GM23338 (cell line): Measurements from ENCODE around the gene L3MBTL4. TPM values are rescaled to one million over a fixed set of nuclear protein-coding genes. Genes with fewer than 3 reads are reported as not detected.

Experiments used
- ATAC-seq: fragments of 200-7000 bp; cut with Tn5 transposase; 3 replicates; pipeline ENCODE4 v1.9.1; 2020
- DNase-seq: peaks from one replicate; pipeline ENCODE4 v3.0.0-alpha.2; 2015; ENCODE audit warnings: low spot score
- H2AFZ ChIP-seq: fragments of 200-600 bp; sonication (generic); 2 replicates; pipeline ENCODE4 v1.8.0; 2016; ENCODE audit warnings: antibody characterized with exemption, mild to moderate bottlenecking, moderate library complexity
- H3F3A ChIP-seq: fragments of 200-600 bp; sonication (generic); replicated peaks from 2 replicates; pipeline ENCODE4 v1.8.0; 2017; ENCODE audit warnings: antibody characterized with exemption, mixed run types, low read depth
- H3K27ac ChIP-seq: fragments of 200-600 bp; sonication (generic); 2 replicates; pipeline ENCODE4 v1.6.1; 2016; ENCODE audit warnings: low read depth
- H3K27me3 ChIP-seq: fragments of 200-600 bp; sonication (generic); 2 replicates; pipeline ENCODE4 v1.8.0; 2016; ENCODE audit warnings: mild to moderate bottlenecking, mixed run types, moderate library complexity; ENCODE audit not compliant: insufficient read depth
- H3K36me3 ChIP-seq: fragments of 200-600 bp; sonication (generic); 2 replicates; pipeline ENCODE4 v1.8.0; 2016; ENCODE audit warnings: mild to moderate bottlenecking; ENCODE audit not compliant: insufficient read depth
- H3K4me1 ChIP-seq: fragments of 200-600 bp; sonication (generic); 2 replicates; pipeline ENCODE4 v1.8.0; 2016; ENCODE audit warnings: mild to moderate bottlenecking, moderate library complexity; ENCODE audit not compliant: insufficient read depth
- H3K4me2 ChIP-seq: fragments of 200-600 bp; sonication (generic); 2 replicates; pipeline ENCODE4 v1.7.1; 2017; ENCODE audit warnings: mixed run types
- H3K4me3 ChIP-seq: fragments of 200-600 bp; sonication (generic); 2 replicates; pipeline ENCODE4 v1.6.1; 2016; ENCODE audit warnings: mixed run types
- H3K79me2 ChIP-seq: fragments of 200-600 bp; sonication (generic); replicated peaks from 2 replicates; pipeline ENCODE4 v1.8.0; 2017; ENCODE audit warnings: mild to moderate bottlenecking; ENCODE audit not compliant: insufficient read depth
- H3K9me2 ChIP-seq: fragments of 200-600 bp; sonication (generic); 2 replicates; pipeline ENCODE4 v1.8.0; 2017; ENCODE audit not compliant: insufficient read depth
- H4K20me1 ChIP-seq: fragments of 200-600 bp; sonication (generic); replicated peaks from 2 replicates; pipeline ENCODE4 v1.8.0; 2017; ENCODE audit warnings: mild to moderate bottlenecking; ENCODE audit not compliant: insufficient read depth
- H3K27ac Mint-ChIP-seq: 2 replicates; pipeline ENCODE4 v1.8.0; 2020; ENCODE audit warnings: inconsistent platforms, mild to moderate bottlenecking, moderate library complexity, mixed read lengths
- H3K27me3 Mint-ChIP-seq: 3 replicates; pipeline ENCODE4 v1.8.0; 2022; ENCODE audit warnings: low read depth, mild to moderate bottlenecking, moderate library complexity, mixed read lengths, inconsistent platforms; ENCODE audit not compliant: insufficient read depth, poor library complexity
- H3K36me3 Mint-ChIP-seq: 3 replicates; pipeline ENCODE4 v1.8.0; 2021; ENCODE audit warnings: low read depth, mild to moderate bottlenecking, inconsistent platforms, moderate library complexity, mixed read lengths
- H3K4me1 Mint-ChIP-seq: 3 replicates; pipeline ENCODE4 v1.8.0; 2020; ENCODE audit warnings: mild to moderate bottlenecking, inconsistent platforms, mixed read lengths
- H3K4me3 Mint-ChIP-seq: 3 replicates; pipeline ENCODE4 v1.8.0; 2021; ENCODE audit warnings: moderate library complexity, mild to moderate bottlenecking, inconsistent platforms, mixed read lengths
- H3K9me3 Mint-ChIP-seq: 3 replicates; pipeline ENCODE4 v1.8.0; 2020; ENCODE audit warnings: moderate library complexity, mild to moderate bottlenecking, inconsistent platforms, mixed read lengths
- CREB1 ChIP-seq: fragments of 250-450 bp; sonication (Bioruptor Pico); IDR thresholded peaks from 2 replicates; pipeline ENCODE4 v1.5.0; 2020; ENCODE audit warnings: low read depth, mild to moderate bottlenecking, moderate library complexity
- EZH2 ChIP-seq: fragments of 200-600 bp; sonication (generic); IDR thresholded peaks from one replicate; pipeline ENCODE4 v1.8.0; 2017; ENCODE audit warnings: antibody characterized with exemption, mild to moderate bottlenecking, low read depth; ENCODE audit not compliant: unreplicated experiment
- EZH2phosphoT487 ChIP-seq: fragments of 200-600 bp; sonication (generic); IDR thresholded peaks from one replicate; pipeline ENCODE4 v1.8.1; 2018; ENCODE audit warnings: antibody characterized with exemption; ENCODE audit not compliant: unreplicated experiment
- JUNB ChIP-seq: IDR thresholded peaks from one replicate; pipeline ENCODE4 v1.6.1; 2016; ENCODE audit warnings: antibody characterized with exemption; ENCODE audit not compliant: unreplicated experiment
- NANOG ChIP-seq: IDR thresholded peaks from 2 replicates; pipeline ENCODE4 v1.6.1; 2016; ENCODE audit warnings: antibody characterized with exemption, borderline replicate concordance
- POLR2AphosphoS5 ChIP-seq: IDR thresholded peaks from 2 replicates; pipeline ENCODE4 v1.6.1; 2016; ENCODE audit warnings: antibody characterized with exemption, low read depth
- STAT1 ChIP-seq: IDR thresholded peaks from one replicate; pipeline ENCODE4 v1.6.1; 2016; ENCODE audit warnings: antibody characterized with exemption; ENCODE audit not compliant: unreplicated experiment
- ZNF114 ChIP-seq: fragments of 250-450 bp; sonication (Bioruptor Pico); IDR thresholded peaks from 2 replicates; pipeline ENCODE4 v1.5.0; 2020; ENCODE audit warnings: mild to moderate bottlenecking, moderate library complexity
- ZNF331 ChIP-seq: fragments of 250-450 bp; sonication (Bioruptor Pico); IDR thresholded peaks from 2 replicates; pipeline ENCODE4 v1.5.0; 2020; ENCODE audit warnings: low read depth, mild to moderate bottlenecking, moderate library complexity
- polyA plus RNA-seq: library from polyadenylated mRNA; unstranded; fragments of >200 nt; fragmentation: Nextera tagmentation; extraction: Ambion mirVana; gene quantifications from 2 replicates; pipeline ENCODE4 v1.2.1, GENCODE V29; 2016
- total RNA-seq: library from RNA; depleted of rRNA; stranded (reverse); fragments of >200 nt; shearing (Covaris generic); gene quantifications from 2 replicates; pipeline ENCODE4 v1.2.3, GENCODE V29; 2014
- TF ChIP-seq, protein P1 (sequence below), 2 experiments: fragments of 200-600 bp in 1 of 2; sonication (generic) in 1 of 2; conservative IDR thresholded peaks; 2 replicates each; pipeline versions ENCODE4 v1.5.1 to v1.6.1; 2016 to 2017; ENCODE audit warnings: antibody characterized with exemption in 2 of 2, low read depth in 2 of 2, mild to moderate bottlenecking in 2 of 2, moderate library complexity in 1 of 2
- TF ChIP-seq, protein P2 (sequence below): IDR thresholded peaks from 2 replicates; pipeline ENCODE4 v1.6.1; 2016; ENCODE audit warnings: antibody characterized with exemption
- TF ChIP-seq, protein P3 (sequence below): fragments of 250-450 bp; sonication (Bioruptor Pico); IDR thresholded peaks from 2 replicates; pipeline ENCODE4 v1.5.0; 2020; ENCODE audit warnings: mild to moderate bottlenecking, moderate library complexity

L3MBTL4 gene
- total and polyA plus RNA-seq, 2 experiments from 2014 or later: 0.48 to 2.8 TPM

DNA sequence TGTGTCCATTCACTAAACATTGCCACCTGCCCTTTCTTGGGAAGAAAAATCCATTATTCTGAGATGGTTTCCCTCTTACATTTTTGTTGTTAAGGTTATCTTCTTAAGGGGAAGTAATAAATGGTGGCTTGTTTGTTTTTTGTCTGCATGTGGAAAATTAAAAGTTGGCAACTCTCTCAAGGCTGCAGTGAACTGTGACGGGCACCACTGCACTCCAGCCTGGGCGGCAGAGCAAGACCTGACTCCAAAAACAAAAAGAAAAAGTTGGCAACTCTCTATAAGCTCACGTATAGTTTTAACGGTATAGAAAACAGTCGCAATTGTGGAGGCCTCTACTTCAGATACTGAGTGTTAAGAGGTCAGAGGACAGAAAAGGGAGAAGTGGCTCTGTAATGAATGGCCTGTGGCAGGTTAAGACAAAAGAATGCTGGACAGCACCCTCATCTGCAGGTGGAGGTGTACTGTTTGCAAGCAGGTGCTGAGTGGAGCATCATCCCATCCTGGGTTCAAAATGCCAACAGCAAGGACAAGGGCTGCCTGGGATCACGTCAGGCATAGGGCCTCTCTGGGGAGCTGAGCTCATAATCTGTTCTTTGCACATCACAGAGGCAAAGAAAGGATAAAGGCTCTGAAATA, 16.7 kb downstream of the L3MBTL4 start (continued):
- TF ChIP-seq, protein P1, sequence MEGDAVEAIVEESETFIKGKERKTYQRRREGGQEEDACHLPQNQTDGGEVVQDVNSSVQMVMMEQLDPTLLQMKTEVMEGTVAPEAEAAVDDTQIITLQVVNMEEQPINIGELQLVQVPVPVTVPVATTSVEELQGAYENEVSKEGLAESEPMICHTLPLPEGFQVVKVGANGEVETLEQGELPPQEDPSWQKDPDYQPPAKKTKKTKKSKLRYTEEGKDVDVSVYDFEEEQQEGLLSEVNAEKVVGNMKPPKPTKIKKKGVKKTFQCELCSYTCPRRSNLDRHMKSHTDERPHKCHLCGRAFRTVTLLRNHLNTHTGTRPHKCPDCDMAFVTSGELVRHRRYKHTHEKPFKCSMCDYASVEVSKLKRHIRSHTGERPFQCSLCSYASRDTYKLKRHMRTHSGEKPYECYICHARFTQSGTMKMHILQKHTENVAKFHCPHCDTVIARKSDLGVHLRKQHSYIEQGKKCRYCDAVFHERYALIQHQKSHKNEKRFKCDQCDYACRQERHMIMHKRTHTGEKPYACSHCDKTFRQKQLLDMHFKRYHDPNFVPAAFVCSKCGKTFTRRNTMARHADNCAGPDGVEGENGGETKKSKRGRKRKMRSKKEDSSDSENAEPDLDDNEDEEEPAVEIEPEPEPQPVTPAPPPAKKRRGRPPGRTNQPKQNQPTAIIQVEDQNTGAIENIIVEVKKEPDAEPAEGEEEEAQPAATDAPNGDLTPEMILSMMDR (conservative IDR thresholded peaks at IDR 0.05; ENCODE audit: low read depth in 2 of 2): peak in 1 of 2 experiments; percentile 29; a peak in 2 of 4 replicates
- no peak for TF ChIP-seq NANOG

DNA sequence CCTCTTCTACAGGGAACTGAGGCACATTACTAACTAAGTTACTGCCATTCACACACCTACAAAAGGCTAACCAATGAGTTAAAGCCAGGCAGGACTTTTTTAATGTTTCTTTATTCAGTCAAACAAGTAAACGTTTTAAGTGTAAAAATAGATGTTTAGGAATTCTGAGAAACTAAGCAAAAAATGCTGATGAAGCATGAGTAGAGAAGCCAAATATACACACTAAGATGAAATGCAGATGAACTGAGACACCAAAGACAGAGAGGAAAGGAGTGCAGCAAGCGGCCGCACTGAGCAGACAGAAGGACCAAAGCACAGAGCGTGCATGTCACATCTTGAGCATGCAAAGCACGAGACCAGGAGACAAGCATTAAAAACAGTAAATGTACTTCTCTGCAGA, 17.9 kb downstream of the L3MBTL4 start:
- no peak overlapping the region for H3K27ac ChIP-seq
- H3K27me3 ChIP-seq: no peaks in the 10 kb centered on the region
- DNase-seq: no peak
- H3F3A ChIP-seq: no peaks in the 10 kb centered on the region
- Mint-ChIP-seq H3K4me3 (no peak overlapping the region), H3K27me3 (no peaks in the 10 kb centered on the region), H3K9me3 (peaks cover 2% of the 10 kb centered on the region), H3K27ac (no peak overlapping the region), H3K4me1 (no peaks in the 10 kb centered on the region), H3K36me3 (peaks cover 3% of the 10 kb centered on the region; the same call in 2 of the 3 replicates)
- no peak for ATAC-seq
- H3K4me3 ChIP-seq: no peak overlapping the region
- H3K36me3 ChIP-seq: no peaks in the 10 kb centered on the region
- H3K4me2 ChIP-seq: no peak overlapping the region
- H3K79me2 ChIP-seq: no peaks in the 10 kb centered on the region
- H2AFZ ChIP-seq: no peak overlapping the region
- H3K4me1 ChIP-seq: no peaks in the 10 kb centered on the region
- H3K9me2 ChIP-seq: peaks cover 6% of the 10 kb centered on the region; the same call in 1 of the 2 replicates
- H4K20me1 ChIP-seq: no peaks in the 10 kb centered on the region
- TF ChIP-seq, protein P1 (conservative IDR thresholded peaks at IDR 0.05; ENCODE audit: low read depth in 2 of 2): no peak
- no peak for TF ChIP-seq JUNB
- TF ChIP-seq POLR2AphosphoS5: no peak
- TF ChIP-seq, protein P2, sequence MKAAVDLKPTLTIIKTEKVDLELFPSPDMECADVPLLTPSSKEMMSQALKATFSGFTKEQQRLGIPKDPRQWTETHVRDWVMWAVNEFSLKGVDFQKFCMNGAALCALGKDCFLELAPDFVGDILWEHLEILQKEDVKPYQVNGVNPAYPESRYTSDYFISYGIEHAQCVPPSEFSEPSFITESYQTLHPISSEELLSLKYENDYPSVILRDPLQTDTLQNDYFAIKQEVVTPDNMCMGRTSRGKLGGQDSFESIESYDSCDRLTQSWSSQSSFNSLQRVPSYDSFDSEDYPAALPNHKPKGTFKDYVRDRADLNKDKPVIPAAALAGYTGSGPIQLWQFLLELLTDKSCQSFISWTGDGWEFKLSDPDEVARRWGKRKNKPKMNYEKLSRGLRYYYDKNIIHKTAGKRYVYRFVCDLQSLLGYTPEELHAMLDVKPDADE: no peak
- no peak for TF ChIP-seq EZH2phosphoT487
- no peak for TF ChIP-seq CREB1 (CRISPR knock-in tag)
- no peak for TF ChIP-seq STAT1
- TF ChIP-seq, protein P3, sequence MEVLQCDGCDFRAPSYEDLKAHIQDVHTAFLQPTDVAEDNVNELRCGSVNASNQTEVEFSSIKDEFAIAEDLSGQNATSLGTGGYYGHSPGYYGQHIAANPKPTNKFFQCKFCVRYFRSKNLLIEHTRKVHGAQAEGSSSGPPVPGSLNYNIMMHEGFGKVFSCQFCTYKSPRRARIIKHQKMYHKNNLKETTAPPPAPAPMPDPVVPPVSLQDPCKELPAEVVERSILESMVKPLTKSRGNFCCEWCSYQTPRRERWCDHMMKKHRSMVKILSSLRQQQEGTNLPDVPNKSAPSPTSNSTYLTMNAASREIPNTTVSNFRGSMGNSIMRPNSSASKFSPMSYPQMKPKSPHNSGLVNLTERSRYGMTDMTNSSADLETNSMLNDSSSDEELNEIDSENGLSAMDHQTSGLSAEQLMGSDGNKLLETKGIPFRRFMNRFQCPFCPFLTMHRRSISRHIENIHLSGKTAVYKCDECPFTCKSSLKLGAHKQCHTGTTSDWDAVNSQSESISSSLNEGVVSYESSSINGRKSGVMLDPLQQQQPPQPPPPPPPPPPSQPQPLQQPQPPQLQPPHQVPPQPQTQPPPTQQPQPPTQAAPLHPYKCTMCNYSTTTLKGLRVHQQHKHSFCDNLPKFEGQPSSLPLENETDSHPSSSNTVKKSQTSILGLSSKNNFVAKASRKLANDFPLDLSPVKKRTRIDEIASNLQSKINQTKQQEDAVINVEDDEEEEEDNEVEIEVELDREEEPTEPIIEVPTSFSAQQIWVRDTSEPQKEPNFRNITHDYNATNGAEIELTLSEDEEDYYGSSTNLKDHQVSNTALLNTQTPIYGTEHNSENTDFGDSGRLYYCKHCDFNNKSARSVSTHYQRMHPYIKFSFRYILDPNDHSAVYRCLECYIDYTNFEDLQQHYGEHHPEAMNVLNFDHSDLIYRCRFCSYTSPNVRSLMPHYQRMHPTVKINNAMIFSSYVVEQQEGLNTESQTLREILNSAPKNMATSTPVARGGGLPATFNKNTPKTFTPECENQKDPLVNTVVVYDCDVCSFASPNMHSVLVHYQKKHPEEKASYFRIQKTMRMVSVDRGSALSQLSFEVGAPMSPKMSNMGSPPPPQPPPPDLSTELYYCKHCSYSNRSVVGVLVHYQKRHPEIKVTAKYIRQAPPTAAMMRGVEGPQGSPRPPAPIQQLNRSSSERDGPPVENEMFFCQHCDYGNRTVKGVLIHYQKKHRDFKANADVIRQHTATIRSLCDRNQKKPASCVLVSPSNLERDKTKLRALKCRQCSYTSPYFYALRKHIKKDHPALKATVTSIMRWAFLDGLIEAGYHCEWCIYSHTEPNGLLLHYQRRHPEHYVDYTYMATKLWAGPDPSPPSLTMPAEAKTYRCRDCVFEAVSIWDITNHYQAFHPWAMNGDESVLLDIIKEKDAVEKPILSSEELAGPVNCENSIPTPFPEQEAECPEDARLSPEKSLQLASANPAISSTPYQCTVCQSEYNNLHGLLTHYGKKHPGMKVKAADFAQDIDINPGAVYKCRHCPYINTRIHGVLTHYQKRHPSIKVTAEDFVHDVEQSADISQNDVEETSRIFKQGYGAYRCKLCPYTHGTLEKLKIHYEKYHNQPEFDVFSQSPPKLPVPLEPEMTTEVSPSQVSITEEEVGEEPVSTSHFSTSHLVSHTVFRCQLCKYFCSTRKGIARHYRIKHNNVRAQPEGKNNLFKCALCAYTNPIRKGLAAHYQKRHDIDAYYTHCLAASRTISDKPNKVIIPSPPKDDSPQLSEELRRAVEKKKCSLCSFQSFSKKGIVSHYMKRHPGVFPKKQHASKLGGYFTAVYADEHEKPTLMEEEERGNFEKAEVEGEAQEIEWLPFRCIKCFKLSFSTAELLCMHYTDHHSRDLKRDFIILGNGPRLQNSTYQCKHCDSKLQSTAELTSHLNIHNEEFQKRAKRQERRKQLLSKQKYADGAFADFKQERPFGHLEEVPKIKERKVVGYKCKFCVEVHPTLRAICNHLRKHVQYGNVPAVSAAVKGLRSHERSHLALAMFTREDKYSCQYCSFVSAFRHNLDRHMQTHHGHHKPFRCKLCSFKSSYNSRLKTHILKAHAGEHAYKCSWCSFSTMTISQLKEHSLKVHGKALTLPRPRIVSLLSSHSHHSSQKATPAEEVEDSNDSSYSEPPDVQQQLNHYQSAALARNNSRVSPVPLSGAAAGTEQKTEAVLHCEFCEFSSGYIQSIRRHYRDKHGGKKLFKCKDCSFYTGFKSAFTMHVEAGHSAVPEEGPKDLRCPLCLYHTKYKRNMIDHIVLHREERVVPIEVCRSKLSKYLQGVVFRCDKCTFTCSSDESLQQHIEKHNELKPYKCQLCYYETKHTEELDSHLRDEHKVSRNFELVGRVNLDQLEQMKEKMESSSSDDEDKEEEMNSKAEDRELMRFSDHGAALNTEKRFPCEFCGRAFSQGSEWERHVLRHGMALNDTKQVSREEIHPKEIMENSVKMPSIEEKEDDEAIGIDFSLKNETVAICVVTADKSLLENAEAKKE (CRISPR knock-in tag): no peak
- no peak for TF ChIP-seq NANOG
- no peak for TF ChIP-seq ZNF114 (CRISPR knock-in tag)
- TF ChIP-seq ZNF331 (CRISPR knock-in tag): no peak
- TF ChIP-seq EZH2: no peak
